Cerebellar nuclear complex (tissue), 1 donor: ENCODE measurements around the gene PPP1R9B.
A peak's percentile ranks its signal among the peaks of the same experiment; 100 is the strongest.

Experiments
- DNase-seq, 2 experiments: peaks; one replicate each; lab custom pipeline; 2025; lab: John Stamatoyannopoulos, UW

Gene PPP1R9B

GRCh38 chr17:50125420-50125997 lies 25.0 kb downstream of the PPP1R9B start:
- no peak for DNase-seq

GRCh38 chr17:50123649-50124349 lies 26.7 kb downstream of the PPP1R9B start:
- DNase-seq: no peak

- DNase-seq: no peak
Observed at GRCh38 chr17:50122945-50123344, 27.5 kb downstream of the PPP1R9B start.

DNA sequence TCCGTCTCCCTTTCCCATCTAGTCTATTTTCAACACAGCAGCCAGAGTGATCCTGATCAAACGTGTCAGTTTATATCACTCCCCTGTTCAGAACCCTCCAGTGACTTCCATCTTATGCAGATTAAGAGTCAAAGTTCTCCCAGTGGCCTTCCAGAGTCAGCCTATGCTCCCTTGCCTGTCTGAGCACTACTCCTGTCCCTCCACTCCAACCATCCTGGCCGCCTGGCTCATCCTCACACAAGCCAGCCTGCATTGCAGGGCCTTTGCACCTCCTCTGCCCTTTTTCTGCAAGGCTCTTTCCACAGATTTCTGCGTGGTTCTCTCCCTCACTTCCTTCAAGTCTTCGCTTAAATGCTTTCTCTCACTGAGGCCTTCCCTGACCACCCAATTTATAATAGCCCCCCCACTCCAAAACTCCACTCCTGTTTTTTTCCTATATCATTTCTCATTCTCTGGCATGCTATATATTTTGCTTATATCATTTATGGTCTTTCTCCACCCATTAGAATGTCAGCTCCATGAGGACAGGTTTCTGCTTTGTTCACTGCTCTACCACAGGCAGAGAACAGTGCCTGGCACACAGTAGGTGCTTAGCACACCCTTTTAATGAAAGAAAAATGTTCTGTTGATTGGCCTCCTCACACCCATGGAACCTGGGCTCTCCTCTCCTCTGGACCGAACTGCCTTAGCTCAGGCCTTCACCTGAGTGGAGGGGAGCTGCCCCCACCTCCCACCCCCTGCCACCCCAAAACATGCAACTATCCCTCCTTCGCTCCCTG lies 29.8 kb downstream of the PPP1R9B start:
- no peak for DNase-seq

- DNase-seq: no peak
Observed at GRCh38 chr17:50118828-50119218, 31.7 kb downstream of the PPP1R9B start.

- DNase-seq: peak in 1 of 2 experiments; percentile 45
Observed at GRCh38 chr17:50118076-50118827, 32.2 kb downstream of the PPP1R9B start.

- DNase-seq: no peak
Observed at GRCh38 chr17:50117202-50118051, 33.0 kb downstream of the PPP1R9B start.

DNA sequence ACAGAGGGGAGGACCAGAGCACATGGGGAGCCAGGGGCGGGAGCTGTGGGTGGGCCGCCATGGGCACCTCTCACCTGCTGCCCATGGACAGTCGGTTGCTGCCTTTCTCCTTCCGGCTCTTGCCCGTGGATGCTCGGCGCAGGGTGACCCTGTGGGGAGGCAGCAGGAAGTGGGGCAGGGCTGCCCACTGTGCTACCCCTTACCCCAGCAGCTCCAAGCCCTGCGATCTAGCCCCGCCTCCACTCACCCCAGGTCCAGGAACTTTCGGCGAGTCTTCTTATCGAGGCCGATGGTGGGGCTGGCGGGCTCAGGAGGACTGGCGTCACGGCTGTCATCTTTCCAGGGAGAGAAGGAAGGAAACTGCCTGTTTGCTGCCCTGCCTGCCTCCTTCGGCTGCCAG lies 34.7 kb downstream of the PPP1R9B start:
- DNase-seq: no peak

DNA sequence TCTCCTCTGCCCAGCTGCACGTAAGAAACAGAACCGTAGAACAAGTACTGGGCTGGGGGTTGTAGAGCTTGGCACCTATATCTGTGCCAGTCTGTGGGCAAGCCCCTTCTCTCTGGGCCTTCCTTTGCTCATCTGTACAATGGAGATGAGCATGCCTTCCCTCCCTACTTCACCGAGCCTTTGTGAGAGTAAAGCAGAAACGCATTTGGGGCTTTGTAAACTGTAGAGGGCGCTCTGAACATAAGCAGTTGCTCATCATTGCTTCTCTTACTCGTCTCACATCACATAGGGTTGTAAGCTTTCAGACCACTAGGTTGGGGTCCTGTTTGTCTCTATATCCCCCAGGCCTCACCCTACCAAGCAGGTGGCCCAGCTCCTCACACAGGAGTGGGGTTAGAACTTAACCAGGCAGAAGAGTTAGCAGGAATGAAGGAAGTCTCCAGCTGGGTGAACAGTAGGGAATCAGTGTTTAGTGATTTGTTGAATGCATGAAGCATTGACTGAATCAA lies 35.6 kb downstream of the PPP1R9B start:
- no peak for DNase-seq

DNA sequence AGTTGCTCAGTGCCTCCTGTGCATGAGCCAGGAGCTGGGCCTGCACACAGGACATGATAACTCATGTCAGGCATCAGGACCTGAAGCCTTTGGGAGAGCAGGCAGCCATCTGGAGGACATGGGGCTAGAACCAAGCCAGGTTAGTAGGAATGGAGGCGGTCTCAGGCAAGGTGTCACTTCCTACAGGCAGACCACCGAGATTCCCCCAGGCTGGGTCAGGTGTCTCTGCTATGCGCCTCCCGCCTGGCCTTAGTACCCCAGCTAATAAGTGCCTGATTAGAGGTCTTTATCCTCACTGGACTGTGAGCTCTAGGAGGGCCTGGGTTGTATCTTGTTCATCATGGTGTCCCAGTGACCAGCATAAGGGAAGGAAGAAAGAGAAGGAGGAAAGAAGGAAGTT lies 36.1 kb downstream of the PPP1R9B start:
- no peak for DNase-seq

- no peak for DNase-seq
Observed at GRCh38 chr17:50113624-50114320, 36.7 kb downstream of the PPP1R9B start.

GRCh38 chr17:50112694-50113093 lies 37.8 kb downstream of the PPP1R9B start:
- DNase-seq: no peak

GRCh38 chr17:50111673-50112655 lies 38.5 kb downstream of the PPP1R9B start:
- peak in 1 of 2 experiments; percentile 73 for DNase-seq

GRCh38 chr17:50110591-50111349 lies 39.7 kb downstream of the PPP1R9B start:
- peak in 1 of 2 experiments; percentile 62 for DNase-seq

GRCh38 chr17:50109785-50110184 lies 40.7 kb downstream of the PPP1R9B start:
- no peak for DNase-seq

- no peak for DNase-seq
Observed at GRCh38 chr17:50109207-50109606, 41.3 kb downstream of the PPP1R9B start.

- DNase-seq: no peak
Observed at GRCh38 chr17:50108556-50108955, 41.9 kb downstream of the PPP1R9B start.

GRCh38 chr17:50107790-50108414 lies 42.6 kb downstream of the PPP1R9B start:
- no peak for DNase-seq
